Measurements from ENCODE around the gene IGSF21. TPM values are rescaled to one million over a fixed set of nuclear protein-coding genes. Genes with fewer than 3 reads are reported as not detected.

Gene IGSF21
- polyA plus RNA-seq, 1 donor (not counting 4 experiments of a cell fraction or from before 2014, with no cell fraction given), result not detected

DNA sequence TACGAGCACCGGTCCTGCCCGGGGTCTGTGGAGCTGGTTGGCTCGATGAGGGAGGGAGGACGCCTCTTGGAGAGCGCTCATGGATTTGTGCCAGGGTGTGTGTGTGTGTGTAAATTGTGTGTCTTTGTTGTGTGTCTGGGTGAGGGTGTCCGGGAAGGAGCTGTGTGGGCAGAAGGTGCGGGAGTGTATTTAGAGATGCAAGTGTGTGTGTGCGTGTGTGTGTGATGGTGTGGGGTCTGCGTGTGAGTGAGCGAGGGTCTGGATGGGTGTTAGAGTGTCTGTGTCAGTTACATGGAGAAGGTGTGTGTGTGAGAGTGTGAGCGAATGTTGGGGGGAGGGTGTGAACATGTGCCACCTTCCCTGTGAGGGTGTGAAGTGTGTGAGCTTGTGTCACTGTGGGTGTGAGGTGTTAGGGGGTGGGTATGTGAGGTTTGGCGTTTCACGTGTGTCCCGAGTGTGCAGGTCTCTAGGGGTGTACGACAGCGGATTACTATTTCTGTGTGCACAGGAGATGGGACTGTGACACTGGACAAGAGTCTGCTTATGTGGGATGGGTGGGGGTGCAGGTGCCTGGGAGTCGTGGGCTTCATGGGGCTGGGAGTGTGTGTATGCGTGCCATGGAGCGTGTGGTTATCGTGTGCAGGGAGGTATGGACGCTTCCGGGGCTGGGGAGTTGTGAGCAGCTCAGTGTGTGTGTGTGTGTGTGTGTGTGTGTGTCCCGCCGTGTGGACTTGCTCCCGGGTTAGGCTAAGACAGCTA, 880 bp downstream of the IGSF21 start:
- Histone ChIP-seq H3K4me3 (ENCODE audit: control insufficient read depth in 2 of 3, extremely low read depth in 1 of 3, insufficient read depth in 2 of 3, low read depth in 1 of 3, low read length in 3 of 3) (no peak overlapping the region), H3K79me2 (ENCODE audit: control insufficient read depth, insufficient read depth, low read length) (no peaks in the 10 kb centered on the region), H3K36me3 (ENCODE audit: control insufficient read depth in 2 of 2, extremely low read depth in 1 of 2, insufficient read depth in 2 of 2, low read length in 2 of 2) (no peaks in the 10 kb centered on the region), H3K27me3 (ENCODE audit: control insufficient read depth, extremely low read depth, insufficient read depth, low read length) (peaks cover 72% of the 10 kb centered on the region), H4K20me1 (ENCODE audit: control insufficient read depth, extremely low read depth, insufficient read depth, low read length) (no peaks in the 10 kb centered on the region), H3K9ac (ENCODE audit: control insufficient read depth, extremely low read depth, insufficient read depth, low read length) (no peak overlapping the region), H3K27ac (ENCODE audit: control insufficient read depth, insufficient read depth, low read length) (no peak overlapping the region), H2AFZ (ENCODE audit: control insufficient read depth, low read length) (no peak overlapping the region), H3K4me2 (ENCODE audit: control insufficient read depth, extremely low read depth, insufficient read depth, low read depth, low read length) (no peak overlapping the region), H3K4me1 (ENCODE audit: control insufficient read depth, extremely low read depth, insufficient read depth, low read length) (no peaks in the 10 kb centered on the region), H3K9me1 (ENCODE audit: control insufficient read depth, extremely low read depth, insufficient read depth, low read length) (no peaks in the 10 kb centered on the region), H3K9me3 (ENCODE audit: control insufficient read depth, low read depth, low read length) (no peaks in the 10 kb centered on the region)
- dilution Hi-C loops (cut with MboI; ENCODE audit: extremely low pct_ligation_motif_present, low sequenced_read_pairs), result no loop called here
- no peak for DNase-seq (ENCODE audit: low read depth, low spot score)
- peak; percentile 89 for TF ChIP-seq EZH2 (IDR thresholded peaks at IDR 0.05; ENCODE audit: low read length)
- TF ChIP-seq, protein P1, sequence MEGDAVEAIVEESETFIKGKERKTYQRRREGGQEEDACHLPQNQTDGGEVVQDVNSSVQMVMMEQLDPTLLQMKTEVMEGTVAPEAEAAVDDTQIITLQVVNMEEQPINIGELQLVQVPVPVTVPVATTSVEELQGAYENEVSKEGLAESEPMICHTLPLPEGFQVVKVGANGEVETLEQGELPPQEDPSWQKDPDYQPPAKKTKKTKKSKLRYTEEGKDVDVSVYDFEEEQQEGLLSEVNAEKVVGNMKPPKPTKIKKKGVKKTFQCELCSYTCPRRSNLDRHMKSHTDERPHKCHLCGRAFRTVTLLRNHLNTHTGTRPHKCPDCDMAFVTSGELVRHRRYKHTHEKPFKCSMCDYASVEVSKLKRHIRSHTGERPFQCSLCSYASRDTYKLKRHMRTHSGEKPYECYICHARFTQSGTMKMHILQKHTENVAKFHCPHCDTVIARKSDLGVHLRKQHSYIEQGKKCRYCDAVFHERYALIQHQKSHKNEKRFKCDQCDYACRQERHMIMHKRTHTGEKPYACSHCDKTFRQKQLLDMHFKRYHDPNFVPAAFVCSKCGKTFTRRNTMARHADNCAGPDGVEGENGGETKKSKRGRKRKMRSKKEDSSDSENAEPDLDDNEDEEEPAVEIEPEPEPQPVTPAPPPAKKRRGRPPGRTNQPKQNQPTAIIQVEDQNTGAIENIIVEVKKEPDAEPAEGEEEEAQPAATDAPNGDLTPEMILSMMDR (optimal IDR thresholded peaks at IDR 0.05 in 1 of 3, IDR thresholded peaks at IDR 0.05 in 1 of 3, conservative IDR thresholded peaks at IDR 0.05 in 1 of 3; ENCODE audit: extremely low read depth in 1 of 3, insufficient read depth in 2 of 3, low read length in 3 of 3), result no peak
- FAIRE-seq, result no peak

DNA sequence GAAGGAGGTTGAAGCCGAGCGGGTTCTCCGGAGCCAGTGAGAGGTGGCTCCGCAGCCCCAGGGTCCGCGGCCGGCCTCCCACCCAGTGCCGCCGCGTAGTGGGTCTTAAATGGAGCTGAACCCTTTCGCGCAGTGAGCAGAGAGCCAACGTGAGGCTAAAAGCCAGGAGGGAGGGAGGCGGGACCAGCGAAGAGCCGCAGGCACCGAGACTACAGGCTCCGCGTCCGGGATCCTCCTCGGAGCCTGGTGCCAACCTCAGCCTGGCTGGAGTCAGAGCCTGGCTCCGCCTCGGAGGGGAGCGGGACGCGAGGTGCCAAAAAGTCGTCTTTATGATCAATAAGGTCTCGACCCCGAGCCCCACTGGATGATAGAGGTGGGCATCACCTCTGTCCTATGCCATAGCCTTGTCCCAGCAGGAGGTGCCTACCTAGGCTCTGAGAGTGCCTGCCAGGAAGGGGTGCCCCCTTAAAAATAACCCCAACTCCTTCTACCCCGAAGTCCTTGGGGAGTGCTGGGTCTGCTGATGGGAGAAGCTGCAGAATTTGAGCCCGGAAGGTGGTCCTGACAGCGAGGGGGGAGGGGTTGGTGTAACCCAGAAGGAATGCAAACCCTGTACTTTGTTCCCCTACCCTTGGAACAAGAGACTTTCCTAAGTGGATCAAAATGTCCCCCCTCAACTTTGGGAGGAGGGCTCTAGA, 1.6 kb downstream of the IGSF21 start:
- Histone ChIP-seq H3K79me2 (ENCODE audit: control insufficient read depth, insufficient read depth, low read length) (no peaks in the 10 kb centered on the region), H2AFZ (ENCODE audit: control insufficient read depth, low read length) (no peak overlapping the region), H3K27me3 (ENCODE audit: control insufficient read depth, extremely low read depth, insufficient read depth, low read length) (peaks cover 72% of the 10 kb centered on the region), H3K9me1 (ENCODE audit: control insufficient read depth, extremely low read depth, insufficient read depth, low read length) (no peaks in the 10 kb centered on the region), H3K36me3 (ENCODE audit: control insufficient read depth in 2 of 2, extremely low read depth in 1 of 2, insufficient read depth in 2 of 2, low read length in 2 of 2) (no peaks in the 10 kb centered on the region), H4K20me1 (ENCODE audit: control insufficient read depth, extremely low read depth, insufficient read depth, low read length) (no peaks in the 10 kb centered on the region), H3K4me2 (ENCODE audit: control insufficient read depth, extremely low read depth, insufficient read depth, low read depth, low read length) (no peak overlapping the region), H3K9ac (ENCODE audit: control insufficient read depth, extremely low read depth, insufficient read depth, low read length) (no peak overlapping the region), H3K9me3 (ENCODE audit: control insufficient read depth, low read depth, low read length) (no peaks in the 10 kb centered on the region), H3K27ac (ENCODE audit: control insufficient read depth, insufficient read depth, low read length) (no peak overlapping the region), H3K4me3 (ENCODE audit: control insufficient read depth in 2 of 3, extremely low read depth in 1 of 3, insufficient read depth in 2 of 3, low read depth in 1 of 3, low read length in 3 of 3) (no peak overlapping the region), H3K4me1 (ENCODE audit: control insufficient read depth, extremely low read depth, insufficient read depth, low read length) (no peaks in the 10 kb centered on the region)
- dilution Hi-C loops (cut with MboI; ENCODE audit: extremely low pct_ligation_motif_present, low sequenced_read_pairs), result no loop called here
- DNase-seq (ENCODE audit: low read depth, low spot score) (no peak), FAIRE-seq (no peak)
- TF ChIP-seq, protein P1 (optimal IDR thresholded peaks at IDR 0.05 in 1 of 3, IDR thresholded peaks at IDR 0.05 in 1 of 3, conservative IDR thresholded peaks at IDR 0.05 in 1 of 3; ENCODE audit: extremely low read depth in 1 of 3, insufficient read depth in 2 of 3, low read length in 3 of 3), result no peak
- TF ChIP-seq EZH2 (IDR thresholded peaks at IDR 0.05; ENCODE audit: low read length), result no peak

All from keratinocyte (primary cell).